HepG2 (cell line): ENCODE results near the gene MLF1. TPM values are rescaled to one million over a fixed set of nuclear protein-coding genes. Genes with fewer than 3 reads are reported as not detected.

Experiments
- ATAC-seq: fragments of 200-7000 bp; cut with Tn5 transposase; 3 replicates; pipeline ENCODE4 v1.9.1; 2020; ENCODE audit warnings: mild to moderate bottlenecking, moderate library complexity
- BruUV-seq: library from RNA; stranded (reverse); fragments of 400-500 nt; replicated peaks from 2 replicates; lab custom pipeline; 2021; lab: Mats Ljungman, UMichigan
- CTCF ChIA-PET: fragments of 300-600 bp; formaldehyde crosslinking; extraction: SDS; loops from one replicate; lab custom pipeline; 2021; ENCODE audit warnings: low total read pairs, inconsistent platforms, low intra/inter-chr PET ratio; lab: Yijun Ruan, JAX
- POLR2A ChIA-PET: fragments of 350-600 bp; sonication (Branson Sonifier 250); formaldehyde crosslinking; loops from one replicate; lab custom pipeline; 2020; ENCODE audit warnings: antibody characterized with exemption, inconsistent platforms; lab: Yijun Ruan, JAX
- DNase-seq: peaks from one replicate; pipeline ENCODE4 v3.0.0-alpha.2; 2015; ENCODE audit warnings: low spot score
- FAIRE-seq: peaks from 3 replicates; lab custom pipeline; 2011; peaks lifted over from hg19 to GRCh38; lab: Jason Lieb, UNC
- H2AFZ ChIP-seq: one replicate; pipeline ENCODE4 v1.6.1; 2011; ENCODE audit warnings: low read length, inconsistent platforms
- H3K27ac ChIP-seq: fragments of 300-600 bp; 3 replicates; pipeline ENCODE4 v1.8.0; 2011; ENCODE audit warnings: mixed run types, mild to moderate bottlenecking, mixed read lengths, low read length, inconsistent platforms; ENCODE audit not compliant: insufficient read depth; ENCODE audit errors: extremely low read length
- H3K27me3 ChIP-seq, 2 experiments: fragments of 200-600 bp in 1 of 2; 2 replicates in 1 of 2; 3 replicates in 1 of 2; pipeline versions ENCODE4 v1.6.0 to v1.8.0; 2011; ENCODE audit warnings: low read length in 2 of 2, mild to moderate bottlenecking in 2 of 2, moderate library complexity in 2 of 2, inconsistent platforms in 1 of 2; ENCODE audit not compliant: insufficient read depth in 2 of 2, control insufficient read depth in 1 of 2
- H3K36me3 ChIP-seq, 2 experiments: fragments of 200-600 bp in 1 of 2; replicated peaks in 1 of 2; 2 replicates in 1 of 2; 3 replicates in 1 of 2; pipeline versions ENCODE4 v1.5.1 to v1.8.0; 2011; ENCODE audit warnings: low read length in 2 of 2, inconsistent platforms in 1 of 2; ENCODE audit not compliant: insufficient read depth in 2 of 2, control insufficient read depth in 1 of 2
- H3K4me1 ChIP-seq: 2 replicates; pipeline ENCODE4 v1.5.1; 2012; ENCODE audit warnings: low read length, inconsistent platforms; ENCODE audit not compliant: insufficient read depth
- H3K4me2 ChIP-seq: 2 replicates; pipeline ENCODE4 v1.6.0; 2011; ENCODE audit warnings: low read depth, low read length, inconsistent platforms
- H3K4me3 ChIP-seq, 3 experiments: fragments of 200-600 bp in 1 of 3; sonication (generic), shearing (Covaris generic) in 1 of 3; replicated peaks in 1 of 3; 2 replicates each; pipeline ENCODE4 v1.5.1; 2011 to 2016; ENCODE audit warnings: low read length in 3 of 3, inconsistent platforms in 2 of 3, low read depth in 2 of 3, mild to moderate bottlenecking in 2 of 3, control low read depth in 1 of 3, mixed read lengths in 1 of 3; ENCODE audit not compliant: insufficient read depth in 1 of 3
- H3K79me2 ChIP-seq: one replicate; pipeline ENCODE4 v1.6.1; 2011; ENCODE audit warnings: low read length, inconsistent platforms; ENCODE audit not compliant: insufficient read depth
- H3K9ac ChIP-seq: 2 replicates; pipeline ENCODE4 v1.6.0; 2011; ENCODE audit warnings: mild to moderate bottlenecking, low read depth, low read length, inconsistent platforms; ENCODE audit not compliant: insufficient read depth
- H3K9me3 ChIP-seq: 2 replicates; pipeline ENCODE4 v1.5.1; 2012; ENCODE audit warnings: mild to moderate bottlenecking, low read length
- H4K20me1 ChIP-seq: 2 replicates; pipeline ENCODE4 v1.6.0; 2011; ENCODE audit warnings: inconsistent platforms, mild to moderate bottlenecking, low read length, moderate library complexity; ENCODE audit not compliant: insufficient read depth
- ISL2 ChIP-seq: sonication (generic); formaldehyde crosslinking; IDR thresholded peaks from 2 replicates; pipeline ENCODE4 v1.5.0; 2020; ENCODE audit warnings: missing genetic modification reagents
- ZNF121 ChIP-seq: sonication (generic); formaldehyde crosslinking; IDR thresholded peaks from 2 replicates; pipeline ENCODE4 v1.5.0; 2020; ENCODE audit warnings: mild to moderate bottlenecking, missing genetic modification reagents
- ZNF563 ChIP-seq: sonication (generic); formaldehyde crosslinking; IDR thresholded peaks from 2 replicates; pipeline ENCODE4 v1.8.0; 2022; ENCODE audit warnings: mild to moderate bottlenecking, moderate library complexity, missing genetic modification reagents
- ZNF598 ChIP-seq: sonication (generic); formaldehyde crosslinking; IDR thresholded peaks from 2 replicates; pipeline ENCODE4 v1.5.1; 2020; ENCODE audit warnings: mild to moderate bottlenecking, missing genetic modification reagents, borderline replicate concordance
- WGBS: methylation state at CpG from one replicate; pipeline ENCODE4 v1.1.6; 2017; ENCODE audit warnings: low lambda C conversion rate; 5-methylcytosine and 5-hydroxymethylcytosine counted together
- in situ Hi-C: cut with HindIII; loops from 2 replicates; pipeline ENCODE4 v1.10.0; 2017; ENCODE audit warnings: low pct_unique_long_range_greater_than_20kb; ENCODE audit not compliant: extremely low pct_ligation_motif_present
- intact Hi-C: fragments of 100-400 bp; cut with micrococcal nuclease; formaldehyde crosslinking; loops from one replicate; pipeline ENCODE4 v1.10.0; 2022; ENCODE audit not compliant: unreplicated experiment
- polyA plus RNA-seq, 8 experiments: library from polyadenylated mRNA; depleted of rRNA in 3 of 8; stranded (reverse) in 7 of 8; unstranded in 1 of 8; fragments of >200 nt; fragmentation: Illumina TruSeq in 4 of 8; extraction: Trizol in 4 of 8; gene quantifications; 2 replicates each; pipeline versions ENCODE4 v1.2.1 to v1.2.3, GENCODE V29; 2011 to 2016; ENCODE audit warnings: low read depth in 4 of 8, missing spikeins in 1 of 8, mixed read lengths in 1 of 8; ENCODE audit not compliant: insufficient read depth in 1 of 8
- total RNA-seq, 5 experiments: library from RNA; depleted of rRNA; stranded (reverse); fragments of >200 nt; fragmentation: Illumina TruSeq; extraction: Trizol; gene quantifications; 2 replicates each; pipeline ENCODE4 v1.2.3, GENCODE V29; 2016; ENCODE audit warnings: low read depth in 1 of 5
- TF ChIP-seq, protein P1 (sequence below): sonication (generic); formaldehyde crosslinking; IDR thresholded peaks from 2 replicates; pipeline ENCODE4 v1.4.0; 2020; ENCODE audit warnings: low read depth, mild to moderate bottlenecking, missing genetic modification reagents
- TF ChIP-seq, protein P2 (sequence below): sonication (generic); formaldehyde crosslinking; IDR thresholded peaks from 2 replicates; pipeline ENCODE4 v1.5.0; 2020; ENCODE audit warnings: mild to moderate bottlenecking, missing genetic modification reagents, moderate library complexity

MLF1 gene
- total and polyA plus RNA-seq, 2 of the 13 experiments (the other 11 are each of a cell fraction or from before 2014, with no cell fraction given), result 0.88 to 1.0 TPM

DNA sequence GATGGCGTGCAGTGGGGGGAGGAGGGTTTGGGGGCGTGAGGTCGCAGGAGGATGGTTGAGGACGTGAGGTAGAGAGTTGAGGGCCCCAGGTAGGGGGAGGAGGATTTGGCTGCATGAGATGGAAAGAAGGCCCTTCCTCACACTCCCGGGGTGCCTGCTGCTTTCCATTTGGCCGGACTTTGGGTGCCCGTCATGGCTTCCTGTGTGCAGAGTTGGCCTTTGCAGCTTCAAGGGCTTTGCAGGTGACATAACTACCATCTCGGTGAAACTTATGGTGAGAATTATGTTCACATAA lies 1.7 kb downstream of the MLF1 start:
- Histone ChIP-seq H3K9ac (no peak overlapping the region), H2AFZ (no peak overlapping the region), H3K9me3 (no peaks in the 10 kb centered on the region), H3K79me2 (no peaks in the 10 kb centered on the region), H3K4me3 (no peak overlapping the region), H3K36me3 (no peaks in the 10 kb centered on the region), H3K4me1 (0 out of 2 replicates have a peak, but pooled peaks cover 9% of the 10 kb centered on the region), H3K27ac (no peak overlapping the region), H3K27me3 (0 out of 5 replicates have a peak, but pooled peaks cover 0 to 3% of the 10 kb centered on the region in 2 experiments), H3K4me2 (0 out of 2 replicates have a peak overlapping the region, but pooled peaks have one; percentile 12), H4K20me1 (no peaks in the 10 kb centered on the region)
- ATAC-seq, result peak; percentile 28; the same call in 2 of the 3 replicates
- WGBS, result 68% methylated on average over 6 of the region's 8 CpGs
- in situ Hi-C loops (no loop called here), intact Hi-C loops (no loop called here)
- no peak for DNase-seq
- POLR2A ChIA-PET, result no interaction called here
- CTCF ChIA-PET, result no interaction called here
- BruUV-seq, result no TSS peak
- FAIRE-seq, result no peak
- TF ChIP-seq ISL2 (CRISPR knock-in tag), result no peak

DNA sequence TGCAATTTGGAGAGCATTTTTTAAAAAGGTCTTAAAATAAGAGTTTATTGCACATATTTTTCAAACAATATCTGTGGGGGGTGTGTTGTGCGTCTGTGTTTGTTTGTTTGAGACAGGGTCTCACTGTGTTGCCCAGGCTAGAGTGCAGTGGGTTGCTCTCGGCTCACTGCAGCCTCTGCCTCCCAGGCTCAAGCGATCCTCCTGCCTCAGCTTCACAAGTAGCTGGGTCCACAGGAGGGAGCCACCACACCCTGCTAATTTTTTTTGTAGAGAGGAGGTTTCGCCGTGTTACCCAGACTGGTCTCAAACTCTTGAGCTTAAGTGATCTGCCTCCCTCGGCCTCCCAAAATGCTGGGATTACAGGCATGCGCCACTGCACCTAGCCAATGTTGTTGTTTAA lies 2.7 kb downstream of the MLF1 start:
- FAIRE-seq, result no peak
- 0 out of 5 replicates have a peak, but pooled peaks cover 0 to 3% of the 10 kb centered on the region in 2 experiments for H3K27me3 ChIP-seq
- H3K36me3 ChIP-seq, result no peaks in the 10 kb centered on the region
- 36% methylated on average over 7 of the region's 7 CpGs for WGBS
- in situ Hi-C loops (no loop called here), intact Hi-C loops (no loop called here)
- POLR2A ChIA-PET, result no interaction called here
- H3K9me3 ChIP-seq, result no peaks in the 10 kb centered on the region
- H3K27ac ChIP-seq, result no peak overlapping the region
- no peak for ATAC-seq
- no peak overlapping the region for H2AFZ ChIP-seq
- H3K4me1 ChIP-seq, result 0 out of 2 replicates have a peak, but pooled peaks cover 9% of the 10 kb centered on the region
- no peak overlapping the region for H3K9ac ChIP-seq
- no TSS peak for BruUV-seq
- CTCF ChIA-PET, result no interaction called here
- H4K20me1 ChIP-seq, result no peaks in the 10 kb centered on the region
- TF ChIP-seq, protein P1, sequence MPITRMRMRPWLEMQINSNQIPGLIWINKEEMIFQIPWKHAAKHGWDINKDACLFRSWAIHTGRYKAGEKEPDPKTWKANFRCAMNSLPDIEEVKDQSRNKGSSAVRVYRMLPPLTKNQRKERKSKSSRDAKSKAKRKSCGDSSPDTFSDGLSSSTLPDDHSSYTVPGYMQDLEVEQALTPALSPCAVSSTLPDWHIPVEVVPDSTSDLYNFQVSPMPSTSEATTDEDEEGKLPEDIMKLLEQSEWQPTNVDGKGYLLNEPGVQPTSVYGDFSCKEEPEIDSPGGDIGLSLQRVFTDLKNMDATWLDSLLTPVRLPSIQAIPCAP (CRISPR knock-in tag), result no peak
- TF ChIP-seq ZNF563 (CRISPR knock-in tag), result no peak
- no peak for TF ChIP-seq ZNF598 (CRISPR knock-in tag)
- TF ChIP-seq, protein P2, sequence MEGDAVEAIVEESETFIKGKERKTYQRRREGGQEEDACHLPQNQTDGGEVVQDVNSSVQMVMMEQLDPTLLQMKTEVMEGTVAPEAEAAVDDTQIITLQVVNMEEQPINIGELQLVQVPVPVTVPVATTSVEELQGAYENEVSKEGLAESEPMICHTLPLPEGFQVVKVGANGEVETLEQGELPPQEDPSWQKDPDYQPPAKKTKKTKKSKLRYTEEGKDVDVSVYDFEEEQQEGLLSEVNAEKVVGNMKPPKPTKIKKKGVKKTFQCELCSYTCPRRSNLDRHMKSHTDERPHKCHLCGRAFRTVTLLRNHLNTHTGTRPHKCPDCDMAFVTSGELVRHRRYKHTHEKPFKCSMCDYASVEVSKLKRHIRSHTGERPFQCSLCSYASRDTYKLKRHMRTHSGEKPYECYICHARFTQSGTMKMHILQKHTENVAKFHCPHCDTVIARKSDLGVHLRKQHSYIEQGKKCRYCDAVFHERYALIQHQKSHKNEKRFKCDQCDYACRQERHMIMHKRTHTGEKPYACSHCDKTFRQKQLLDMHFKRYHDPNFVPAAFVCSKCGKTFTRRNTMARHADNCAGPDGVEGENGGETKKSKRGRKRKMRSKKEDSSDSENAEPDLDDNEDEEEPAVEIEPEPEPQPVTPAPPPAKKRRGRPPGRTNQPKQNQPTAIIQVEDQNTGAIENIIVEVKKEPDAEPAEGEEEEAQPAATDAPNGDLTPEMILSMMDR, result peak; percentile 15; the same call in 1 of the 2 replicates
- TF ChIP-seq ZNF121 (CRISPR knock-in tag), result peak; percentile 62; the same call in 1 of the 2 replicates
- DNase-seq, result peak; percentile 3
- no peaks in the 10 kb centered on the region for H3K79me2 ChIP-seq
- H3K4me2 ChIP-seq, result no peak overlapping the region
- H3K4me3 ChIP-seq, result no peak overlapping the region
